ENCODE results near the gene REV3L. TPM values are rescaled to one million over a fixed set of nuclear protein-coding genes. Genes with fewer than 3 reads are reported as not detected.
A peak's percentile ranks its signal among the peaks of the same experiment; 100 is the strongest.

The REV3L gene
- total RNA-seq, 1 donor from 2014 or later = 26.4 TPM

GRCh38 chr6:111461860-111462259 lies 21.2 kb downstream of the REV3L start:
- H3K4me3 Mint-ChIP-seq (ENCODE audit: unreplicated experiment) = peak overlapping the region; percentile 32
- no peak for DNase-seq (ENCODE audit: extremely low spot score, unreplicated experiment)
- H3K4me1 Mint-ChIP-seq (ENCODE audit: unreplicated experiment) = peaks cover 26% of the 10 kb centered on the region
- no peaks in the 10 kb centered on the region for H3K27me3 Mint-ChIP-seq (ENCODE audit: unreplicated experiment)
- peaks cover 27% of the 10 kb centered on the region for H3K9me3 Mint-ChIP-seq (ENCODE audit: unreplicated experiment)
- peaks cover 34% of the 10 kb centered on the region for H3K36me3 Mint-ChIP-seq (ENCODE audit: unreplicated experiment)
- no peak for TF ChIP-seq CTCF (IDR thresholded peaks at IDR 0.05)
- H3K27ac Mint-ChIP-seq (ENCODE audit: unreplicated experiment) = peak overlapping the region; percentile 72

GRCh38 chr6:111458670-111459232 lies 24.3 kb downstream of the REV3L start:
- TF ChIP-seq CTCF (IDR thresholded peaks at IDR 0.05) = no peak
- DNase-seq (ENCODE audit: extremely low spot score, unreplicated experiment) = no peak
- no peak overlapping the region for H3K27ac Mint-ChIP-seq (ENCODE audit: unreplicated experiment)
- peaks cover 34% of the 10 kb centered on the region for H3K36me3 Mint-ChIP-seq (ENCODE audit: unreplicated experiment)
- H3K4me1 Mint-ChIP-seq (ENCODE audit: unreplicated experiment) = peaks cover 24% of the 10 kb centered on the region
- H3K27me3 Mint-ChIP-seq (ENCODE audit: unreplicated experiment) = no peaks in the 10 kb centered on the region
- no peak overlapping the region for H3K4me3 Mint-ChIP-seq (ENCODE audit: unreplicated experiment)
- peaks cover 27% of the 10 kb centered on the region for H3K9me3 Mint-ChIP-seq (ENCODE audit: unreplicated experiment)

GRCh38 chr6:111456208-111456607 lies 26.8 kb downstream of the REV3L start:
- DNase-seq (ENCODE audit: extremely low spot score, unreplicated experiment) = no peak

GRCh38 chr6:111450636-111451035 lies 32.4 kb downstream of the REV3L start:
- peaks cover 12% of the 10 kb centered on the region for H3K4me1 Mint-ChIP-seq (ENCODE audit: unreplicated experiment)
- H3K36me3 Mint-ChIP-seq (ENCODE audit: unreplicated experiment) = no peaks in the 10 kb centered on the region
- no peaks in the 10 kb centered on the region for H3K9me3 Mint-ChIP-seq (ENCODE audit: unreplicated experiment)
- no peak for TF ChIP-seq CTCF (IDR thresholded peaks at IDR 0.05)
- no peak overlapping the region for H3K4me3 Mint-ChIP-seq (ENCODE audit: unreplicated experiment)
- no peak for DNase-seq (ENCODE audit: extremely low spot score, unreplicated experiment)
- no peaks in the 10 kb centered on the region for H3K27me3 Mint-ChIP-seq (ENCODE audit: unreplicated experiment)
- no peak overlapping the region for H3K27ac Mint-ChIP-seq (ENCODE audit: unreplicated experiment)

More at GRCh38 chr6:111456208-111456607, 26.8 kb downstream of the REV3L start:
- no peak for TF ChIP-seq CTCF (IDR thresholded peaks at IDR 0.05)
- peaks cover 28% of the 10 kb centered on the region for H3K36me3 Mint-ChIP-seq (ENCODE audit: unreplicated experiment)
- H3K27ac Mint-ChIP-seq (ENCODE audit: unreplicated experiment) = no peak overlapping the region
- no peaks in the 10 kb centered on the region for H3K27me3 Mint-ChIP-seq (ENCODE audit: unreplicated experiment)
- no peak overlapping the region for H3K4me3 Mint-ChIP-seq (ENCODE audit: unreplicated experiment)
- H3K9me3 Mint-ChIP-seq (ENCODE audit: unreplicated experiment) = peaks cover 27% of the 10 kb centered on the region
- H3K4me1 Mint-ChIP-seq (ENCODE audit: unreplicated experiment) = peaks cover 15% of the 10 kb centered on the region

GRCh38 chr6:111450087-111450486 lies 32.9 kb downstream of the REV3L start:
- no peak overlapping the region for H3K4me3 Mint-ChIP-seq (ENCODE audit: unreplicated experiment)
- H3K27ac Mint-ChIP-seq (ENCODE audit: unreplicated experiment) = no peak overlapping the region
- H3K27me3 Mint-ChIP-seq (ENCODE audit: unreplicated experiment) = no peaks in the 10 kb centered on the region
- no peaks in the 10 kb centered on the region for H3K9me3 Mint-ChIP-seq (ENCODE audit: unreplicated experiment)
- no peak for DNase-seq (ENCODE audit: extremely low spot score, unreplicated experiment)
- no peaks in the 10 kb centered on the region for H3K36me3 Mint-ChIP-seq (ENCODE audit: unreplicated experiment)
- peaks cover 15% of the 10 kb centered on the region for H3K4me1 Mint-ChIP-seq (ENCODE audit: unreplicated experiment)
- TF ChIP-seq CTCF (IDR thresholded peaks at IDR 0.05) = no peak

Data from osteocyte (in vitro differentiated cells).